ENCODE data around the gene PPP3CB. TPM values are rescaled to one million over a fixed set of nuclear protein-coding genes. Genes with fewer than 3 reads are reported as not detected.

Gene PPP3CB
- total RNA-seq, 1 donor from 2014 or later = 64.5 TPM

GRCh38 chr10:73448384-73448783, 47.4 kb downstream of the PPP3CB start:
- intact Hi-C loops (cut with micrococcal nuclease) = no loop called here
- no peaks in the 10 kb centered on the region for H3K9me3 ChIP-seq (replicated peaks)
- H3K27me3 ChIP-seq (ENCODE audit: low read depth) = no peaks in the 10 kb centered on the region
- H3K4me1 ChIP-seq = peaks cover 37% of the 10 kb centered on the region
- no peak for DNase-seq
- no peak for TF ChIP-seq CTCF (IDR thresholded peaks at IDR 0.05; ENCODE audit: borderline replicate concordance)
- H3K36me3 ChIP-seq = peaks cover 47% of the 10 kb centered on the region
- peak overlapping the region; percentile 4 for H3K27ac ChIP-seq (replicated peaks)
- H3K4me3 ChIP-seq = no peak overlapping the region

DNA sequence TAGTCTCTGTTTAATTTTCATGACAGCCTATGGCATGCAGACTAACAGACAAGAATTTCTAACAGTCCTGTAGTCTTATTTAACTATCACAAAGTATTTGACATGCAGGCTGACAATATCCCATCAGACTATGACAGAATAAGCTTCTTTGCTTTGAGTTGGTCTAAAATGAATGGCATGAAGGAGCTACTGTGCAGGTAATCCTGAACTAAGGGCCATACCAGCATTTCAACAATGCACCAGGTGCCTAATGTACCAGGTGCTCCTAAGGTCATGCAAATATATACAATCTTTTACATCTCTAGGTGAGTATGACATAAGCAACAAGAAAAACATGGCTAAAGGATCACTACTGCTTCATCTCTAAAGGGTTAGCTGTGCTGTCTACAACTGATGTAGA, 48.9 kb downstream of the PPP3CB start:
- H3K27ac ChIP-seq (replicated peaks) = no peak overlapping the region

GRCh38 chr10:73444457-73444856, 51.4 kb downstream of the PPP3CB start:
- DNase-seq = no peak
- H3K4me1 ChIP-seq = peaks cover 36% of the 10 kb centered on the region
- no peaks in the 10 kb centered on the region for H3K9me3 ChIP-seq (replicated peaks)
- H3K27ac ChIP-seq (replicated peaks) = no peak overlapping the region
- peaks cover 48% of the 10 kb centered on the region for H3K36me3 ChIP-seq
- H3K4me3 ChIP-seq = no peak overlapping the region
- TF ChIP-seq CTCF (IDR thresholded peaks at IDR 0.05; ENCODE audit: borderline replicate concordance) = no peak
- no peaks in the 10 kb centered on the region for H3K27me3 ChIP-seq (ENCODE audit: low read depth)
- intact Hi-C loops (cut with micrococcal nuclease) = no loop called here

More for the DNA sequence above, 48.9 kb downstream of the PPP3CB start:
- Histone ChIP-seq H3K4me3 (no peak overlapping the region), H3K36me3 (peaks cover 38% of the 10 kb centered on the region), H3K27me3 (ENCODE audit: low read depth) (no peaks in the 10 kb centered on the region), H3K9me3 (replicated peaks) (no peaks in the 10 kb centered on the region), H3K4me1 (peaks cover 39% of the 10 kb centered on the region)
- no peak for DNase-seq
- intact Hi-C loops (cut with micrococcal nuclease) = no loop called here
- no peak for TF ChIP-seq CTCF (IDR thresholded peaks at IDR 0.05; ENCODE audit: borderline replicate concordance)

- peaks cover 9% of the 10 kb centered on the region for H3K4me1 ChIP-seq
- no peak for DNase-seq
- intact Hi-C loops (cut with micrococcal nuclease) = no loop called here
- H3K36me3 ChIP-seq = peaks cover 59% of the 10 kb centered on the region
- no peak overlapping the region for H3K4me3 ChIP-seq
- TF ChIP-seq CTCF (IDR thresholded peaks at IDR 0.05; ENCODE audit: borderline replicate concordance) = no peak
- no peaks in the 10 kb centered on the region for H3K9me3 ChIP-seq (replicated peaks)
- H3K27me3 ChIP-seq (ENCODE audit: low read depth) = no peaks in the 10 kb centered on the region
- H3K27ac ChIP-seq (replicated peaks) = no peak overlapping the region
Observed at GRCh38 chr10:73439605-73440312, 56.1 kb downstream of the PPP3CB start.

DNA sequence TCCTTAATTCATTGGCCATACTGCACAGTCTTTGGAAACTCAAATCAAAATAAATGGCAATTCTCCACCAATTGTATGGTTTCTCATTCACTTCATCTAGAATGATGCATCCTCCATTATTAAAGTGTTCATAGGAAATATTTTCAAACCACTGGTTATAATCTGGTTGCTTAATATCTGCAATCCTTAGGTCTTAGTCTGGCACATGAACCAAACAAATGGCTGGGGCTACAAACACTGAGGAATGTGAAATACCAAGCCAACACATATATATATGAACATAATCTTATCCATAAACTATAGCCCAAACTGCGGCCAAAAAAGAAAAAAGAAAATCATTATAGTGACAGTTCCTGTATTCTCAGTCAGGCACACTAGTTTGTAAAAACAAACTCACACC, 56.8 kb downstream of the PPP3CB start:
- Histone ChIP-seq H3K27ac (replicated peaks) (no peak overlapping the region), H3K9me3 (replicated peaks) (no peaks in the 10 kb centered on the region), H3K4me3 (no peak overlapping the region), H3K27me3 (ENCODE audit: low read depth) (no peaks in the 10 kb centered on the region), H3K36me3 (peaks cover 52% of the 10 kb centered on the region), H3K4me1 (peaks cover 11% of the 10 kb centered on the region)
- DNase-seq = no peak
- no peak for TF ChIP-seq CTCF (IDR thresholded peaks at IDR 0.05; ENCODE audit: borderline replicate concordance)
- intact Hi-C loops (cut with micrococcal nuclease) = no loop called here

All from left ventricle myocardium inferior (tissue), 1 donor.